Mammary epithelial cell (primary cell): ENCODE measurements around the gene PNRC2.

Source experiments
- EZH2 ChIP-seq: IDR thresholded peaks from 2 replicates; pipeline ENCODE4 v1.6.1; 2012; ENCODE audit warnings: low read length, inconsistent platforms, borderline replicate concordance
- TF ChIP-seq, protein P1 (sequence below), 2 donors: IDR thresholded peaks in 1 of 2; conservative IDR thresholded peaks in 1 of 2; 2 replicates each; pipeline ENCODE4 v1.5.1; 2011 to 2012; ENCODE audit warnings: inconsistent platforms in 2 of 2, low read length in 2 of 2, mild to moderate bottlenecking in 2 of 2, control low read depth in 1 of 2, low read depth in 1 of 2; ENCODE audit not compliant: insufficient read depth in 1 of 2; ENCODE audit errors: extremely low read depth in 1 of 2

DNA sequence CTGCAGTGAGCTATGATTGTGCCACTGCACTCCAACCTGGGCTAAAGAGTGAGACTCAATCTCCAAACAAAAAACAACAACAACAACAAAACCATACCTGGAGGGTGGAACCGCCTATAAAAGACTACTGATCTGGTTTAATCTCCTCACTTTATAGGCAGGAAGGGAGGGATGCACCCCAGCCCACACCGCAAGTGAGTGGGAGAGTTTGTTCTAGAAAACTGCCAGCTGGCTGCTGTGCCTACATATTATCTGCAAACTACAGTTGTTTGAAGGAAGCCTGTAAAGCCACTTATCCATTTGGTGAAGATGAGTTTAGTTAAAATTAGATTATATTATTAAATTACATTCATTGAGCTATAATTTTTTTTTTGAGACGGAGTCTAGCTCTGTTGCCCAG, 29.6 kb downstream of the PNRC2 start:
- TF ChIP-seq, protein P1, sequence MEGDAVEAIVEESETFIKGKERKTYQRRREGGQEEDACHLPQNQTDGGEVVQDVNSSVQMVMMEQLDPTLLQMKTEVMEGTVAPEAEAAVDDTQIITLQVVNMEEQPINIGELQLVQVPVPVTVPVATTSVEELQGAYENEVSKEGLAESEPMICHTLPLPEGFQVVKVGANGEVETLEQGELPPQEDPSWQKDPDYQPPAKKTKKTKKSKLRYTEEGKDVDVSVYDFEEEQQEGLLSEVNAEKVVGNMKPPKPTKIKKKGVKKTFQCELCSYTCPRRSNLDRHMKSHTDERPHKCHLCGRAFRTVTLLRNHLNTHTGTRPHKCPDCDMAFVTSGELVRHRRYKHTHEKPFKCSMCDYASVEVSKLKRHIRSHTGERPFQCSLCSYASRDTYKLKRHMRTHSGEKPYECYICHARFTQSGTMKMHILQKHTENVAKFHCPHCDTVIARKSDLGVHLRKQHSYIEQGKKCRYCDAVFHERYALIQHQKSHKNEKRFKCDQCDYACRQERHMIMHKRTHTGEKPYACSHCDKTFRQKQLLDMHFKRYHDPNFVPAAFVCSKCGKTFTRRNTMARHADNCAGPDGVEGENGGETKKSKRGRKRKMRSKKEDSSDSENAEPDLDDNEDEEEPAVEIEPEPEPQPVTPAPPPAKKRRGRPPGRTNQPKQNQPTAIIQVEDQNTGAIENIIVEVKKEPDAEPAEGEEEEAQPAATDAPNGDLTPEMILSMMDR (conservative IDR thresholded peaks at IDR 0.05 in 1 of 2, IDR thresholded peaks at IDR 0.05 in 1 of 2; ENCODE audit: extremely low read depth in 1 of 2, insufficient read depth in 1 of 2, low read depth in 1 of 2, low read length in 2 of 2) = no peak
- TF ChIP-seq EZH2 = no peak
